Vagina (tissue), 2 donors: Measurements from ENCODE around the gene PDPK1.
"Not testable (repeated sequence)": the region's sequence is repeated elsewhere in the genome, so short reads cannot be mapped to it uniquely, and the experiment has no call there.

Experiments used
- CTCF ChIP-seq, 3 experiments: fragments of 450-650 bp in 2 of 3; fragments of 200-600 bp in 1 of 3; sonication (generic) in 1 of 3; IDR thresholded peaks; one replicate each; pipeline ENCODE4 v1.5.1; 2017 to 2019; ENCODE audit warnings: antibody characterized with exemption in 3 of 3, mild to moderate bottlenecking in 2 of 3, moderate library complexity in 2 of 3
- POLR2A ChIP-seq, 2 donors: fragments of 450-650 bp; IDR thresholded peaks; one replicate each; pipeline ENCODE4 v1.6.1; 2017; ENCODE audit warnings: antibody characterized with exemption in 2 of 2, mild to moderate bottlenecking in 2 of 2, moderate library complexity in 2 of 2

GRCh38 chr16:2539845-2540458 is 2.1 kb downstream of the PDPK1 start:
- TF ChIP-seq POLR2A, CTCF (IDR thresholded peaks at IDR 0.05): not testable (repeated sequence)
